ENCODE results near the gene PTPRU.

Gene PTPRU

DNA sequence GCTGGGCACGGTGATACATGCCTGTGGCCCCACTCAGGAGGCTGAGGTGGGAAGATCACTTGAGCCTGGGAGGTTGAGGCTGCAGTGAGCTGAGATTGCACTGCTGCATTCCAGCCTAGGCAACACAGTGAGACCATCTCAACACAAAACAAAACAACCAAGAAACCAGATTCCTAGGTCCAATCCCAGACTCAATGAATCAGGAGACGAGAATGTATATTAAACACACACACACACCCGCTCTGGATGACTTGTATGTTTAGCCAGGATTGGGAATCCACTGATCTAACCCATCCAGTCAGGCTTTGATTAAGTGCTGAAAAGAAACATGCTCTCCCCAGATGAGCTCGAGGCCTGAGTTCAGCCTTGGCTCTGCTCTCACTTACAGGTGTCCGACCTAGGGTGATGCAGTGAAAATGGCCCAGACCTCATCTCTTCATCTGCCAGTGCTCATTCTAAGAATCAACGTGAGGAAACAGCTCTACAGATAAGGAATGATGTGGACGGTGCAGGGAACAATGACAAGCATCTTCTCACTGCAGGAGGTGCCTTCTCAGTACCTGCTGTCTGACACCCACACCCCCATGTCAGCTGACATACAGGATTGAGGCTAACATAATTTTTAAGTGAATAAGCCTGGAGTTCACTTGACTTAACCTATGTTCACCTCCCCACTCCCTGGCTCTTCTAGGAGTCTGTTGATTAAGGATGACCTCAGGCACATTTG, 39.3 kb upstream of the PTPRU start:
- Histone ChIP-seq H3K27ac (no peak overlapping the region), H3K36me3 (peaks cover 48% of the 10 kb centered on the region), H3K4me3 (ENCODE audit: low read depth, low read length) (no peak overlapping the region), H3K9me3 (ENCODE audit: severe bottlenecking) (no peaks in the 10 kb centered on the region), H3K27me3 (ENCODE audit: insufficient read depth, low read depth, severe bottlenecking) (no peaks in the 10 kb centered on the region)
- no peak for DNase-seq
- TF ChIP-seq, protein P1, sequence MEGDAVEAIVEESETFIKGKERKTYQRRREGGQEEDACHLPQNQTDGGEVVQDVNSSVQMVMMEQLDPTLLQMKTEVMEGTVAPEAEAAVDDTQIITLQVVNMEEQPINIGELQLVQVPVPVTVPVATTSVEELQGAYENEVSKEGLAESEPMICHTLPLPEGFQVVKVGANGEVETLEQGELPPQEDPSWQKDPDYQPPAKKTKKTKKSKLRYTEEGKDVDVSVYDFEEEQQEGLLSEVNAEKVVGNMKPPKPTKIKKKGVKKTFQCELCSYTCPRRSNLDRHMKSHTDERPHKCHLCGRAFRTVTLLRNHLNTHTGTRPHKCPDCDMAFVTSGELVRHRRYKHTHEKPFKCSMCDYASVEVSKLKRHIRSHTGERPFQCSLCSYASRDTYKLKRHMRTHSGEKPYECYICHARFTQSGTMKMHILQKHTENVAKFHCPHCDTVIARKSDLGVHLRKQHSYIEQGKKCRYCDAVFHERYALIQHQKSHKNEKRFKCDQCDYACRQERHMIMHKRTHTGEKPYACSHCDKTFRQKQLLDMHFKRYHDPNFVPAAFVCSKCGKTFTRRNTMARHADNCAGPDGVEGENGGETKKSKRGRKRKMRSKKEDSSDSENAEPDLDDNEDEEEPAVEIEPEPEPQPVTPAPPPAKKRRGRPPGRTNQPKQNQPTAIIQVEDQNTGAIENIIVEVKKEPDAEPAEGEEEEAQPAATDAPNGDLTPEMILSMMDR (IDR thresholded peaks at IDR 0.05; ENCODE audit: low read depth, low read length), result no peak

DNA sequence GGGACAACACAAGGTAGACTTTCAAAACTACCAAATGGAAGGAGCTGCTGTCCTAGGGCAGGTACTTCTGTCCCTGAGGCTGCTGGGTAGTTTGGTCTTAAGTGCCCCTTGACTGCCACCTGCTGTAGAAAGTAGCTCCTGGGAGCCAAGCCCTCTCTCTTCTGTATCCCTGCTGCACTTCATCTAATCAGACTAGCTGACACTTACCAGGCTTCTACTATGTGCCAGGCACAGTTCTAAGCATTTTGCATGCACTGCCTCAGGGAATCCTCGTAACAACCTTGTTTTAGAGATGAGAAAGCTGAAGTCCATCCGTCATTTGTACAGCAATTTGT, 38.8 kb upstream of the PTPRU start:
- DNase-seq, result peak; percentile 51
- Histone ChIP-seq H3K4me3 (ENCODE audit: low read depth, low read length) (no peak overlapping the region), H3K9me3 (ENCODE audit: severe bottlenecking) (no peaks in the 10 kb centered on the region), H3K36me3 (peaks cover 54% of the 10 kb centered on the region), H3K27me3 (ENCODE audit: insufficient read depth, low read depth, severe bottlenecking) (no peaks in the 10 kb centered on the region), H3K27ac (no peak overlapping the region)
- TF ChIP-seq, protein P1 (IDR thresholded peaks at IDR 0.05; ENCODE audit: low read depth, low read length), result peak; percentile 76

DNA sequence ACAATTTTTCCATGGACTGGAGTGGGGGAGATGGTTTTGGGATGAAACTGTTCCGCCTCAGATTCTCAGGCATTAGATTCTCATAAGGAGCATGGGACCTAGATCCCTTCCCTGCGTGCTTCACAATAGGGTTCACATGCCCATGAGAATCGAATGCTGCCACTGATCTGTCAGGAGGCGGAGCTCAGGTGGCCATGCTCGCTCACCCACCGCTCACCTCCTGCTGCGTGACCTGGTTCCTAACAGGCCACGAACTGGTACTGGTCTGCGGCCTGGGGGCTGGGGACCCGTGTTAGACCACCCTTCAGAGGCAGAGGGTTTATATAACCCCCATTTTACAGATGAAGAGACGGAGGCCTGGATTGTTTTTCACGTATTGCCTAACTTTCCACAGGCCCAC, 38.3 kb upstream of the PTPRU start:
- no peaks in the 10 kb centered on the region for H3K9me3 ChIP-seq (ENCODE audit: severe bottlenecking)
- no peak for DNase-seq
- TF ChIP-seq, protein P1 (IDR thresholded peaks at IDR 0.05; ENCODE audit: low read depth, low read length), result no peak
- peaks cover 55% of the 10 kb centered on the region for H3K36me3 ChIP-seq
- H3K27me3 ChIP-seq (ENCODE audit: insufficient read depth, low read depth, severe bottlenecking), result no peaks in the 10 kb centered on the region
- no peak overlapping the region for H3K4me3 ChIP-seq (ENCODE audit: low read depth, low read length)
- H3K27ac ChIP-seq, result no peak overlapping the region

DNA sequence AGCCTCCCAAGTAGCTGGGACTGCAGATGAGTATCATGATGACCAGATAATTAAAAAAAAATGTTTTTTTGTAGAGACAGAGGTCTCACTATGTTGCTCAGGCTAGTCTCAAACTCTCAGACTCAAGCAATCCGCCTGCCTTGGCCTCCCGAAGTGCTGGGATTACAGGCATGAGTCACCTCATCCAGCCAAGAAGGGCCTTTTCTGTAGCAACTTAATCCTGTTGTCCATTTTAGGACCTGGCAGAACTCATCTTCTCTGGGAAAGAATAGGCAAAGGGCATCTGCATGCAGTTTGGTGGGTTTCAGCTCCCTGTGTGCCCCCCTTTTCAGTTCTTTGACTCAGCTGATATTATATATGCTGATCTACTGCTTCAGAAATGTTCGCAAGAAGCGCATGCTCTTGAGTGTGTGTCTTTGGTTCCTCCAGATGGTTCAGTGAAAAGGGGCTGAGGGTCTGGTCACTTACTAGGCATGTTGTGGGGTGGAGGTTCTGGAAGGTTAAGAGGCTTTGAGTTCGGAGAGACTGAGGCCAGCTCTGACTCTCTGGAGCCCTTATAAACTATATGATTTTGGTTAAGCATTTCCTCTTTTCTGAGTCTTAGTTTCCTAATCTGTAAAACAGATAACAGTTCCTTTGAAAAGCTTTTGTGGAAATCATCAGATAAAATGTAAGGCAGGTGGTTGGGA, 35.3 kb upstream of the PTPRU start:
- Histone ChIP-seq H3K27ac (peak overlapping the region; percentile 48), H3K27me3 (ENCODE audit: insufficient read depth, low read depth, severe bottlenecking) (no peaks in the 10 kb centered on the region), H3K9me3 (ENCODE audit: severe bottlenecking) (no peaks in the 10 kb centered on the region), H3K4me3 (ENCODE audit: low read depth, low read length) (no peak overlapping the region), H3K36me3 (peaks cover 63% of the 10 kb centered on the region)
- TF ChIP-seq, protein P1 (IDR thresholded peaks at IDR 0.05; ENCODE audit: low read depth, low read length), result no peak
- peak; percentile 29 for DNase-seq

DNA sequence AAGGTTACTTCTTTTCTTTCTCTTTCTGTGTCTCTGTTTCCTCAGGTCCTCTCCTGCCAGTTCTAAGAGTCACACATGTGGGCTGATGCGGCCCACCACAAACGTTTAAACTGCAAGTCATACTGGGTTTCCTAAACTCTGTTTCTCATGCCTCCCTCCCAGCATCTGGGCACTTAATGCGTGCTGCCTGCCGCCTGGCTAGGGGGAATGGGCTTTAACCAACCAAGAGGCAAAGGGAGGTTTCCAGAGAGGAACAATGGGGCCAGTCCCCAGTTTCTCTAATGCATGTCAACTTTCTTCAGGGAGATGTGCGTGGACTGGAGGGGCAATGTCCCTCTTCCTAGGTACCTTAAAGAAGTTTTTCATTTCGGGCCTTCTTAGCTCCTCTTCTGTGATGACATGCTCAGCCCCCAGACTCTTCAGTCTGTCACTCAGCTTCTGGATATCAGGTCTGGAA, 34.7 kb upstream of the PTPRU start:
- H3K27me3 ChIP-seq (ENCODE audit: insufficient read depth, low read depth, severe bottlenecking), result no peaks in the 10 kb centered on the region
- peak overlapping the region; percentile 48 for H3K27ac ChIP-seq
- no peak for DNase-seq
- H3K4me3 ChIP-seq (ENCODE audit: low read depth, low read length), result no peak overlapping the region
- TF ChIP-seq, protein P1 (IDR thresholded peaks at IDR 0.05; ENCODE audit: low read depth, low read length), result no peak
- peaks cover 65% of the 10 kb centered on the region for H3K36me3 ChIP-seq
- no peaks in the 10 kb centered on the region for H3K9me3 ChIP-seq (ENCODE audit: severe bottlenecking)
